ENCODE data around the gene UCMA.

Gene UCMA

DNA sequence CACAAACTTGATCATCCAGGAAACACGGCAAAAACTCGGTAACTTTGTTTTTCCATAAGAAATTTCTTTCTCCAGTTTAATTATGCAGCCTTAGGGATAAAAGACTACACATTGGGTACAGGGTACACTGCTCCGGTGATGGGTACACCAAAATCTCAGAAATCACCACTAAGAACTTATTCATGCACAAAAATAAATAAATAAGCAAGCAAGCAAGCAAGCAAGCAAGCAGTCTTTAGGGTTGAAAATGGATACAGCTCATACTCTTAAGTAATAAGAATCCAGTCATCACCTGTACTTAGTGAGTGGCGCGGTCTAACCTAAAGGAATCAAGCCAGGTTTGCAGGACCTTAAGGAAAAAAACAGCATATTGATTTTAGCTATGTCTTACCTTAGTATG is 42.8 kb downstream of the UCMA start:
- TF ChIP-seq, protein P1, sequence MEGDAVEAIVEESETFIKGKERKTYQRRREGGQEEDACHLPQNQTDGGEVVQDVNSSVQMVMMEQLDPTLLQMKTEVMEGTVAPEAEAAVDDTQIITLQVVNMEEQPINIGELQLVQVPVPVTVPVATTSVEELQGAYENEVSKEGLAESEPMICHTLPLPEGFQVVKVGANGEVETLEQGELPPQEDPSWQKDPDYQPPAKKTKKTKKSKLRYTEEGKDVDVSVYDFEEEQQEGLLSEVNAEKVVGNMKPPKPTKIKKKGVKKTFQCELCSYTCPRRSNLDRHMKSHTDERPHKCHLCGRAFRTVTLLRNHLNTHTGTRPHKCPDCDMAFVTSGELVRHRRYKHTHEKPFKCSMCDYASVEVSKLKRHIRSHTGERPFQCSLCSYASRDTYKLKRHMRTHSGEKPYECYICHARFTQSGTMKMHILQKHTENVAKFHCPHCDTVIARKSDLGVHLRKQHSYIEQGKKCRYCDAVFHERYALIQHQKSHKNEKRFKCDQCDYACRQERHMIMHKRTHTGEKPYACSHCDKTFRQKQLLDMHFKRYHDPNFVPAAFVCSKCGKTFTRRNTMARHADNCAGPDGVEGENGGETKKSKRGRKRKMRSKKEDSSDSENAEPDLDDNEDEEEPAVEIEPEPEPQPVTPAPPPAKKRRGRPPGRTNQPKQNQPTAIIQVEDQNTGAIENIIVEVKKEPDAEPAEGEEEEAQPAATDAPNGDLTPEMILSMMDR (IDR thresholded peaks at IDR 0.05; ENCODE audit: borderline replicate concordance, control extremely low read depth, extremely low read depth, insufficient read depth, missing control alignments) = no peak
- in situ Hi-C loops (cut with MboI; ENCODE audit: low sequenced_read_pairs, unreplicated experiment) = no loop called here
- DNase-seq (ENCODE audit: low spot score) = no peak

DNA sequence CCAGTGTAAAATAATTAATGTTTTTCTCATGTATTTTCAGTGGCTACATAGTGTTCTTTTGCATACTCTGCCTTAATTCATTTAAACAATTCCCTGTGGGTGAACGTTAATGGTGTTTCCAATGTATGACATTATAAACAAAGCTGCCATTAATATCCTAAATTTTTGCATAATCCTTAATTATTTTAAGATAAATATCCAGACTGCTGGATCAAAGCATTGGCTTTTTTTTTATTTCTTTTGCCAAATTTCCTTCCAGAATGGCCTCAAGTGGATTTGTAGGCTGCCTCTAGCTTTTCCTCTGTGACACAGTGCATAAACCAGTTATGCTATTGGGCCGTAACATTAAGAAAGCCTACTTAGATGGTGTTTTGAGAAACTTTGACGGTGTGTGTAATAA is 43.4 kb downstream of the UCMA start:
- in situ Hi-C loops (cut with MboI; ENCODE audit: low sequenced_read_pairs, unreplicated experiment) = no loop called here
- no peak for DNase-seq (ENCODE audit: low spot score)
- TF ChIP-seq, protein P1 (IDR thresholded peaks at IDR 0.05; ENCODE audit: borderline replicate concordance, control extremely low read depth, extremely low read depth, insufficient read depth, missing control alignments) = no peak

DNA sequence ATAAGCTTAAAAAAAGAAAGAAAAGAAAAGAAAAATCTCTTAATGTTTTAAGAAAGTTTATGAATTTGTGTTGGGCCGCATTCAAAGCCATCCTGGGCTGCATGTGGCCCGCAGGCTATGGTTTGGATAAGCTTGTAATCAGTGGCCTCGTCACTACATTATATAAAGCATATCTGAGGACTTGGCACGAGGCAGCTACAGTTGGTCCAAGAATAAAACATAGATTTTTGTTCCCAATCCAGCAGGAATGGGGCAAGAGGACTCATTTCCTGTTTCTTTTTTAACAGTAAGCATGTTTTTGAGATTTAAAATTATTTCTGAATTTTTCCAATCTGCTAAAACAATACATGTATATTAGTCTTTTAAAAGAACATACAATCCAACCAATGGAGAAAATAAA is 44.2 kb downstream of the UCMA start:
- in situ Hi-C loops (cut with MboI; ENCODE audit: low sequenced_read_pairs, unreplicated experiment) = no loop called here
- no peak for DNase-seq (ENCODE audit: low spot score)
- TF ChIP-seq, protein P1 (IDR thresholded peaks at IDR 0.05; ENCODE audit: borderline replicate concordance, control extremely low read depth, extremely low read depth, insufficient read depth, missing control alignments) = no peak

DNA sequence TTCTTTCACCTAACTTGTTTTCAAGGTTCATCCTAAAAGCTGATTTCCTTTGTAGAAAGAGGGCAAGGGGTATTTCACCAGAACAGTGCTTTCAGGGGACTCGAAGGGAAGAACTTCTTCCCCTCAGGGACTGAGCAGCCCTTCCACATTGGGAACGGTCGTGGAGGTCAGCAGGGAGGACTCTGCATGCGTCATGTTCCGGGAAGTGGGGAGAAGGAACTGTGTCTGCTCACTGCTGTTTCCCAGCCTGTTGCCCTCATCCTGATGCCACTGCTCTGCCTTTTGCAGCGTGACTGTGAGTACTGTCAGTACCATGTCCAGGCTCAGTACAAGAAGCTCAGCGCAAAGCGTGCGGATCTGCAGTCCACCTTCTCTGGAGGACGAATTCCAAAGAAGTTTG is 45.6 kb downstream of the UCMA start:
- DNase-seq (ENCODE audit: low spot score) = no peak
- TF ChIP-seq, protein P1 (IDR thresholded peaks at IDR 0.05; ENCODE audit: borderline replicate concordance, control extremely low read depth, extremely low read depth, insufficient read depth, missing control alignments) = no peak
- in situ Hi-C loops (cut with MboI; ENCODE audit: low sequenced_read_pairs, unreplicated experiment) = no loop called here

DNA sequence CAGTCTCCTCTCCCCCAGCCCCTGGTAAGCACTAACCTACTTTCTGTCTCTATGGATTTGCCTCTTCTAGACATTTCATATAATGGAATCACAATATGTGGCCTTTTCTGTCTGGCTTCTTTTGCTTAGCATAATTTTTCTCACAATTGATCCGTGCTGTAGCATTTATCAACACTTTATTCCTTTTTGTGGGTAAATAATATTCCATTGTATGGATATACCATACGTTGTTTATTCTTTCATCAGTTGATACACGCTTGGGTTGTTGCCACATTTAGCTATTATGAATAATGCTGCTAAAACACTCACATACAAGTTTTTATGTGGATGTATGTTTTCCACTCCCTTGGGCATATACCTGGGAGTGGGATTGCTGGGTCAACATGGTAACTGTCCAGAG is 47.0 kb downstream of the UCMA start:
- no peak for DNase-seq (ENCODE audit: low spot score)
- TF ChIP-seq, protein P1 (IDR thresholded peaks at IDR 0.05; ENCODE audit: borderline replicate concordance, control extremely low read depth, extremely low read depth, insufficient read depth, missing control alignments) = no peak
- in situ Hi-C loops (cut with MboI; ENCODE audit: low sequenced_read_pairs, unreplicated experiment) = no loop called here

DNA sequence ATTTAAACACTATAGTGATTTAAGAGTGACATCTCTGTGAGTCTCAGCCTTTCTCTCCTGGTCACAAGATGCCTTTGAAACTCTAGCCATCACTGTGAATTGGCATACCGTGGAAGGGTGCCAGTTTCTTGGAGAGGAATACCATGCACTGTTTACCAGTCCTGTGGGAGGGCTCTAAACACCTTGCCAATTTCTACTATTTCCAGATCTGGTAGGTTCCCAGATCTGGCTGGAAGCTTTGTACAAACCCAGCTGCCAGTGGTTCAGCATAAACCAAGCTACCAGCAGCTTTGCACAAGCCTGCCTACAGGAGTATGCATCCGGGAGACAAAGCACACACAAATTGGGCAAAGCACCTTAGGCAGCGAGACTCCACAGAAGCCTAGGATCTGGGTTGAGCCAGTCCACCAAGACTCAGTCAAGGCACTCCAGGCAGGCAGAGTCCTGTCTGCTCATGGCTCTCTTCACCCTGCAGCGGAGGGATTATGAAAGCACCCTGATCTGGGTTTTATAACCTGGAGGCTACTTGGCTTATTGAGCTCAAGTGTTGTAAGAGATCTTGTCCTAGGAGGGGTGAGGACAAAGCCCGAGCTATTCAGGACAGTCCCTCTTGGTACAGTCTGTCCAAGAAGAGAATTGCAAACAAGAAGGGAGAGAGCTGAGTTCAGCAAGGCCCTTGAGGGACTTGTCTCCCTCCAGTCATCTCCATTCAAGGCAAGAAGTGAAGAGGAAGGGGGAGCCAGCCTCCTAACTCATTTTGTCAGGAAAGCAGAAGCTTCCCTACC is 49.3 kb downstream of the UCMA start:
- in situ Hi-C loops (cut with MboI; ENCODE audit: low sequenced_read_pairs, unreplicated experiment) = no loop called here
- DNase-seq (ENCODE audit: low spot score) = no peak
- TF ChIP-seq, protein P1 (IDR thresholded peaks at IDR 0.05; ENCODE audit: borderline replicate concordance, control extremely low read depth, extremely low read depth, insufficient read depth, missing control alignments) = no peak
